M059J (cell line): ENCODE data around the gene UBAC2. TPM values are rescaled to one million over a fixed set of nuclear protein-coding genes. Genes with fewer than 3 reads are reported as not detected.
"Not testable (repeated sequence)": the region's sequence is repeated elsewhere in the genome, so short reads cannot be mapped to it uniquely, and the experiment has no call there.

Source experiments
- DNase-seq: peaks from one replicate; pipeline ENCODE4 v3.0.0-alpha.2; 2012; ENCODE audit warnings: low read depth
- total RNA-seq: library from RNA; depleted of rRNA; stranded (reverse); fragments of >200 nt; shearing (Covaris generic); gene quantifications from 2 replicates; pipeline ENCODE4 v1.2.3, GENCODE V29; 2014

UBAC2 gene
- total RNA-seq, 1 experiment from 2014 or later: 61.5 TPM

DNA sequence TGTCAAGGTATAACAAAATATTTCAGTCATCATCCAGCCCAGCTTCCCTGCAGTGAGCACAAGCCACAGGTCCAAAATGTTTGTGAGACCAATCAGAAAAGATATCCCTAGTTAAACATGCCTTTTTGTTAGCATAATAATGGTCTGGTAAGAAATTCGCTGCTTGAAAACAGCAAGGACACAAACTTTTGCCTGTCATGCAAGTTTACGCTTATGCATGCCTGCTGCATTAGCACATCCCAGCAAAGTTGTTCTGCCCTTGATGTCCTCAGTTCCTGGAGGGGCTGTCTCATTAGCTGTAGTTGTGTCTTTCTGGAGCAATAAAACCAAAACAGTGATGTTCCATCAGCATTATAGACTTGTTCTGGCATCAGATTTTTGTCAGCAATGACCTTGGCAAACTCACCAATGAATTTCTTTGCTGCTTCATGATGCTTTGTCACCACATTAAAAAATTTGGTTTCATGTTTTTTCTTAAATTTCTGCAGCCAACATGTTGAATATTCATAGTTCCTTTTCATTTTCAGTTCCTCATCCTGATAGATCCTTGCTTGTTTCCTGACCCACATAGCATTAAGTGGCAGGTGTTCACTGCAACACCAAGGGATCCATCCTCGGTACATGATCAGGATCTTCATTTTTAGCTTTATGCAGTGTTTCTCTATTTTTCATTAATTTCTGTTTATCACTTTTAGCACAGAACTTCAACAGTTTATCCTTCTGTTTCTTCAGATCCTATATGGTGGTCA is 178.5 kb downstream of the UBAC2 start:
- no peak for DNase-seq

GRCh38 chr13:99379856-99380801 is 179.5 kb downstream of the UBAC2 start:
- no peak for DNase-seq

GRCh38 chr13:99380921-99381645 is 180.4 kb downstream of the UBAC2 start:
- DNase-seq: no peak

- no peak for DNase-seq
Measured at GRCh38 chr13:99381766-99382165, 181.1 kb downstream of the UBAC2 start.

DNA sequence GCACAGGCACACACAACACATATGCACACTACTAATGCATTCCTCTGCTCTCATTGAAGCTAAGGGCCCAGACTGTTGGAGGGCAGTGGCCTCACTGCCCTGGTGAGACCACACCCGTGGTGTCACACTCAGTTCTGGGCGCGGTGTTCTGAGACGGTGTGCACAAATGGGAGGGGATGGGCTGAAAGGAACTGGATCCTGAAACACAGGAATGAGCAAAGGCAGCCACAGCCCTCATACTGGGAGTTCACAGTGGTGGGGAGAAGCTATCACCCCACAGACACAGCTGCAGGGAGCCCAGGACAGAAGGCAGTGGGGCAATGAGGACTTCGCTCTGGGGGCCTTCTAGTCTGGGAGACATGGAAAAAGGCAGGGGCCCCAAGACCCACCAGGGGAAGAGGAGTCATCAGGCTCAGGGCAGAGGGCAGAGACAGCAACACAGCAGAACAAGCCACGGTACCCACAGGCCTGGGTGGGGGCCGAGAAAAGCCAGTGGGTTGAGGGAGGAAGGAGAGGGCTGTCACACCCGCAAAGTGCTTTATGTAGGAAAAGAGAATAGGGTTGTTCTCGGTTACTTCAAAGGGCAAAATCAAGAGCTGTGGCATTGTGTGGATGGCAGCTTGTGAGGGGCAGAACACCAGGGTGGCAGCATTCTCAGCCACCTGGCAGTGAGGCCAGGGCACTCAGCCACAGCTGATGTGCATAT is 181.9 kb downstream of the UBAC2 start:
- no peak for DNase-seq

- no peak for DNase-seq
Measured at GRCh38 chr13:99383511-99383921, 182.9 kb downstream of the UBAC2 start.

DNA sequence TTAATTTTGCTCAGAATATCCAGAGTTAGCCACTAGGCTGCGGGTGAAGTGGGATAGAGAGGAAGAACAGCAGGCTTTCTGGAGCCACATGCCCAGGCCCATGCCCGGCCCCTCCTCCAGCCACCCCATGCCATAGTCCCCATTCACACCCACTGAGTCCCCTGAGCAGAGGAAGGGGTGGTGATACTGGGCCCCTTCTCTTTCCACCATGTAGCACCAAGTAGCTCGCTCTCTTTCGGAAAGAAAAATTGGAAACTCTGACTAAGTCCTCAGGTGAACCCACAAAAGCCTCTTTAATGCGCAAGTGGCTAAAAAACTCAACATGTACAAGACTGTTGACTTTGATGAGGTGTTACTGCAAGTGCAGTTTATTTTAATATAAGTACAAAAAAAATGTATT is 183.3 kb downstream of the UBAC2 start:
- DNase-seq: no peak

DNA sequence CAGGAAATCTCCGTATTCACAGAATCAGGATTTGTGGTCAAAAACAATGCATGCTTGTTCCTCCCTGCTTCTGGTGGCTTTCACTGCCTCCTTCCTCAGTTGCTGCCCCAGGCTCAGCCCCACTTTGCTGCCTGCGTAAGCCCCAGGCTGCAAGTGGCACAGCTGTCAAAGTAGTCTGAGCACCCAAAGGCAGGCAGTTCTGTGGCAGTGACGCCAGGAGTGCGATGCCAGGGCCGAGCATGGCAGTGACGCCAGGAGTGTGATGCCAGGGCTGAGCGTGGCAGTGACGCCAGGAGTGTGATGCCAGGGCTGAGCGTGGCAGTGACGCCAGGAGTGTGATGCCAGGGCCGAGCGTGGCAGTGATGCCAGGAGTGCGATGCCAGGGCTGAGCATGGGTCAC is 183.8 kb downstream of the UBAC2 start:
- no peak for DNase-seq

- no peak for DNase-seq
Measured at GRCh38 chr13:99385161-99385560, 184.5 kb downstream of the UBAC2 start.

DNA sequence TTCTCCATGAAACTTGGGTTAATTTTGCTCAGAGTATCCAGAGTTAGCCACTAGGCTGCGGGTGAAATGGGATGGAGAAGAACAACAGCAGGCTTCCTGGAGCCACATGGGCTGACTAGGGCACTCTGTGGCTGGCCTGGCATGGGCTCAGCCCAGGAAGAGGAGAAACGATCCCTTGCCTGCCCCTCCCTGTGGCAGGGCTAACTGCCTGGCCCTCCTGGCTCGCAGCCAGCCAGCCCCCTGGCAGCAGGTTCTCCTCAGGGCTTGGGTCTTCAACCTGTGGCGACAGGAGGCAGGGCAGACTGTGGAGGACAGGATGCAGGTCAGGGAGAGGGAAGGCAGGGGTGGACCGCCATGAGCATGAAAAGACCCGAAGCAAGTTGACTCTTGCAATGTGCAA is 185.3 kb downstream of the UBAC2 start:
- no peak for DNase-seq

- DNase-seq: no peak
Measured at GRCh38 chr13:99386495-99386894, 185.8 kb downstream of the UBAC2 start.

DNA sequence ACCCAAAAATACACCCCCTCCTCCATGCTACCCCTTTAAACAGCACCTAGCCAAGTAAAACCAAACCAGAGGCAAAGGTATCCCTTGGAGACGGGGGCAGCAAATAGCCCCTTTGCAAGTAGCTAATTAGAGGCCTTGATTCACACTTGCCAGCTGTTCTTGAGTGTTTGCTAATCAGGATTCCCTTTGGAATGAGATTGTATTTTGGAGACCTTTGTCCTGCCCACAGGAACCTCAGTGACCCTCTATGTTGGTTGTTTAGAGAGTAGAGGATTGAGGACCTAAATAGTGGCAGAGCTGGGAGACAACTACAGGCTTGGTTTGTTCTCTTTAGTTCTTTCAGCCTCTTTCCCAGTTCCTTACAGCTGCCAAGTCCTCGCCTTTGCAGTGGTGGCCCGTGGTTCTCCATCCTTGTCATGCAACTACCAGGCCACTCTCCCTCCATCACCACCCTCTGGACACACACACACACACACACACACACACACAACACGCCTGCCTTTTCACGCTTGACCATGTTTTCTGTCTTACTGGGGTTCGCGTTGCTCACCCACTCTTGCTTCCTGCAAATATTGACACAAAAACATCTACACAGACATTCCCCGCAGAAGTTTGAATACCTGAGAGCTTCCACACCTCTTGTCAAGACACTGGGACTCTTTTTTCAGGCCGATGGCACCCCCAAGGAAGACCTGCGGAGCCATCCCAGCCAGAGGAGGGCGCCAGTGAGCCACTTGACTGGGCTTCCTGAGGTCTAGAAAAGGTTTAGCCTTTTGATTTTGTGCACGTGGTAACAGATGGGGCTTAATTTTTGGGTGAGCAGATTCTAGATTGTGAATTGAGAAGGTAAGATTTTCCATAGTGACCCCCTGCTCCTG is 186.5 kb downstream of the UBAC2 start:
- peak; percentile 9 for DNase-seq

GRCh38 chr13:99388334-99388923 is 187.8 kb downstream of the UBAC2 start:
- no peak for DNase-seq

DNA sequence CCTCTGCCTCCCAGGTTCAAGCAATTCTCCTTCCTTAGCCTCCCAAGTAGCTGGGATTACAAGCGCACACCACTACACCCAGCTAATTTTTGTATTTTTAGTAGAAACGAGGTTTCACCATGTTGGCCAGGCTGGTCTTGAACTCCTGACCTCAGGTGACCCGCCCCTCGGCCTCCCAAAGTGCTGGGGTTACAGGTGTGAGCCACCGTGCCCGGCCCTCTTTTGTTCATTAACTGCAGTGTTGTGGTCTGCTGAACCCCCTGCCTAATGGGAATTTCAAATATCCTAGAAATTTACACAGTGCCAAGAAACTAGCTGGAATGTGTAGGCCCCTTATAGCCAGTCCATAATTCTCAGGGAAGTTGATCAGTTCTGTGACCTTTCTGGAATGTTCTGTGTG is 188.4 kb downstream of the UBAC2 start:
- DNase-seq: not testable (repeated sequence)

DNA sequence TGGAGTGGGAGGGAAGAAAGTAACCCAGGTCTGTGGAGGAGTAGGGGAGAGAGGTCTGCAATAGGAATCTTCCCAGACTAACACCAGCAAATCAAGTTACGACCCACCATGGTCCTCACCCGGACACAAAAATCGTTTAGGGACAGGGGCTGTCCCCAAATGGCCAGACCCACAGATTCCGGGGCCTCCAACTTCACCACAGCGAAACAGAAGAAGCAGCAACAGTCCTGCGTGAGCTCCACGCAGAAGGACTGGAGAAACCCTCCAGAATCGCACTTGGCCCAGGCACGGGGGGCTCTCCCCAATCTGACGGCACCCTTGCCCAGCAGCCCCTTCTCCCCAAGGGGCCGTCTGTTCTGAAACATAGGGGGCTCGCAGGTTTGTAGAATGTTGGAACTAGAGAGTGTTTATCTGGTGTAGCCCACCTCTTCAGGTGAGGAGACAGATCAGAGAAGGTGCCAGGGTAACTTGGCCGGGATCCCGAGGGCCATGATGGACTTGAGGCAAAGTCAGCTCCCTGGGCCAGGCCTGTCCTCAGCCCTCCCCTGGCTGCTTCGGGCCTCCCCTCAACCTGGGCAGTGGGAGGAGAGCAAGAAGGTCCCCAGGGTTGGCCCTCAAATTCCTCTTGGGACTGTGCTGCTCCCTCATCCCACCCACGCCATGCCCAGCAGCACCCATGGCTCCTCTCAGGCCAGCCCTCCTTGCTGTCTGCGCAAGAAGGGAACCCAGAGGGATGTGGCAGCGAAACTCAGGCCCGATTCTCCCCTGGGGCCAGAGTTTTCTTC is 189.1 kb downstream of the UBAC2 start:
- no peak for DNase-seq

DNA sequence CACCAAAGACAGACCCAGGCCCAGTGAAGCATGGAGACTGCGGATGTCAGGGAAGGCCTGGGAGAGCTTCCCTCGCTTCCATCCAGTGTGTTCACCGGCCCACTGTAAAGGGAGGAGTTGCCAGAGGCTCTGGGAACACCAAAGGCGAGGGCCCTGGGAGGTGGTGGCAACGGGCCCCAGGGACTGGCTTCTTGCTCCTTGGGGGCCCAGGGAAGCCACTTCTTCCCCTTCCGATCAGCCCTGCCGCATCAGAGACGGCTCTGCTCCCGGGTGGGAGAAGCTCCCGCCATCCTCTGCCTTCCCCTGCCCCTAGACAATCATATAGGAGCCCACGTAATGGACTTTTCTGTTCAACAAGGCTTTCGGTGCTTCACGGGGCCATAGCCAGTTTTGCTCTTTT is 189.9 kb downstream of the UBAC2 start:
- DNase-seq: no peak

DNA sequence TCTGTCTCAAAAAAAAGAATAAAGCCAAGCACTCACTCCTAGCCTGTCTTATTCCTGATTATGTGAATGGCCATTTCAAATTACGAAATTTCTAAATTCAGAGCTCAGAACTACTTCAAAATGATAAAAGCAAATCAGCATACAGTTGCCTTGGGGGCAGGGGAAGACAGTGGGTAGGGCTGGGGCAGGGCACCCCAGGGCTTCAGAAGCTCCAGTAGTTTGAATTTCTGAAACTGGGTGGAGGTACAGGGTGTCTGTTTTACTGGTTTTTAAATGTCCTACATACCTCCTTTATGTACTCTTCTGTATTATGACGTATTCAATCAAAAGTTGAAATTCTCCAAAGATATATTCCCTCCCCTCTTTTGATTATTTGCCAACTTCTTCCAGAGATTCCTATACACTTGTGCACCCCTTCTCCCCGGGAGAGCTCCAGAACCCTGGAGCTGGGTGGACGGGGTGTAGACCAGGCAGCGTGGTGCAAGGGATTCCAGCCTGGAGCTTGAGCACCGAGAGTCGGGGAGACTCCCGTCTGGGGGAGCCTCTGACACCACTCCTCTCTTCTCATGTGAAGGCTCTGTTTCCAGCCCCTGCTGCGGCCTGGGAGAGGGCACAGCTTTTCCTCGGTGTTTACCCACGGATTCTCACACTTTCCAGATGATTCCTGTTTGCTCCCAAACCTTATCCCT is 191.3 kb downstream of the UBAC2 start:
- no peak for DNase-seq

- DNase-seq: no peak
Measured at GRCh38 chr13:99392470-99393135, 191.9 kb downstream of the UBAC2 start.
